SK-N-SH (cell line): Measurements from ENCODE around the gene TMX1.

ENCODE experiments used
- TCF12 ChIP-seq: IDR thresholded peaks from 2 replicates; pipeline ENCODE4 v1.4.0; 2012
- TF ChIP-seq, protein P1 (sequence below): IDR thresholded peaks from 2 replicates; pipeline ENCODE4 v1.4.0; 2012; ENCODE audit warnings: low read depth, borderline replicate concordance

DNA sequence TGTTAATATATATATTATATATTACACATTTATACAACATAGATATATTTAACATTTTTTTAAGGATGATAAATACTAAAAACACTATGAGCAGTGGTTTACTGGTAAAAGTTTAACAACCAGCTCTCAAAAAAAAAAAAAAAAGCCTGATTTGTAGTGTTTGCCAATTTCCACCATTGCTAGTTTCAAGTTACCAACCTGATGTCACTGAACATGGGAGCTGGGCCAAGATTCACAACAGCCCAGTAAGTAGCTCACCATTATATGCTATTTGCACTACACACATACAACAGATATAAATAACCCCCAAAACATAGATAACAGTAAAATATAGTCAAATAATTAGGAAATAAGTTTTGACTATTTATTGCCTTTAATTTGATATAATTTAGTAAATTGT lies 28.9 kb upstream of the TMX1 start:
- no peak for TF ChIP-seq TCF12
- TF ChIP-seq, protein P1, sequence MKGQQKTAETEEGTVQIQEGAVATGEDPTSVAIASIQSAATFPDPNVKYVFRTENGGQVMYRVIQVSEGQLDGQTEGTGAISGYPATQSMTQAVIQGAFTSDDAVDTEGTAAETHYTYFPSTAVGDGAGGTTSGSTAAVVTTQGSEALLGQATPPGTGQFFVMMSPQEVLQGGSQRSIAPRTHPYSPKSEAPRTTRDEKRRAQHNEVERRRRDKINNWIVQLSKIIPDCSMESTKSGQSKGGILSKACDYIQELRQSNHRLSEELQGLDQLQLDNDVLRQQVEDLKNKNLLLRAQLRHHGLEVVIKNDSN = no peak
